Ishikawa (cell line): ENCODE measurements around the gene MXI1.

Experiments
- CREB1 ChIP-seq: IDR thresholded peaks from 2 replicates; pipeline ENCODE4 v1.6.1; 2012; ENCODE audit warnings: low read depth
- EP300 ChIP-seq: IDR thresholded peaks from 2 replicates; pipeline ENCODE4 v1.6.1; 2012; ENCODE audit warnings: borderline replicate concordance

- TF ChIP-seq CREB1 (no peak), EP300 (no peak)
Observed at GRCh38 chr10:110162741-110163145, 44.7 kb upstream of the MXI1 start.
